Measurements from ENCODE around the gene MARCHF10. TPM values are rescaled to one million over a fixed set of nuclear protein-coding genes. Genes with fewer than 3 reads are reported as not detected.

The MARCHF10 gene
- total and polyA plus RNA-seq, 9 of the 15 experiments (the other 6 are each of a cell fraction or from before 2014, with no cell fraction given) = not detected

DNA sequence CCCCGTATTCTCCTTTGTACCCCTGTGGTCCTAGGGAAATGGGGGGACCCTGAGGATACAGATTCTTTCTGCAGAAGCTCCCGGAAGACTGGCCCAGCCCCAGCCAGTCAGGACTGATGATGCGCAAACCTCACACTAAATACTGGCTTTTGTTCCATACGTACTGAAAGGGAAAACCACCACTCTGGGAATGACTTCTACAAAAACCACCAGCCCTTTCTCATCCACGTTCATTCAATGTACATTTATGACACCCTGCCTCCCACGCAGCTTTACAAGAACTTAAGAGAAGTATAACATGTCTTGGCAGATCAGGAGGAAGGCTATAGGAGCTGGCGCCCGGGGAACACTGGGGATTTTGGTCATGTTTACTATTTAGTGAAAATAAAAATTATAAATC, 70.6 kb downstream of the MARCHF10 start:
- ChIA-PET POLR2A (no interaction called here), CTCF (ENCODE audit: low intra/inter-chr PET ratio) (no interaction called here)
- H3K36me3 ChIP-seq (ENCODE audit: control insufficient read depth, insufficient read depth, low read length) = no peaks in the 10 kb centered on the region
- FAIRE-seq (no peak), ATAC-seq (no peak), DNase-seq (ENCODE audit: extremely low read depth in 1 of 4, low spot score in 3 of 4) (no peak)
- WGBS (ENCODE audit: insufficient coverage, low coverage, missing lambda C conversion rate) = 13% methylated on average over 8 of the region's 8 CpGs
- no peak overlapping the region for H2AFZ ChIP-seq (ENCODE audit: low read depth, low read length)
- no peaks in the 10 kb centered on the region for H3K9me1 ChIP-seq (ENCODE audit: control insufficient read depth, insufficient read depth, low read length)
- no peak overlapping the region for H3K27ac ChIP-seq (ENCODE audit: extremely low read depth, low read depth, low read length)
- peaks cover 22 to 30% of the 10 kb centered on the region in 2 experiments for H3K27me3 ChIP-seq (ENCODE audit: control insufficient read depth in 2 of 2, insufficient read depth in 2 of 2, low read length in 2 of 2)
- H4K20me1 ChIP-seq (replicated peaks; ENCODE audit: control insufficient read depth, insufficient read depth, low read length) = no peaks in the 10 kb centered on the region
- H3K4me2 ChIP-seq (ENCODE audit: insufficient read depth, low read length) = no peak overlapping the region
- H3K9me3 ChIP-seq (replicated peaks; ENCODE audit: control insufficient read depth, insufficient read depth, low read depth, low read length) = no peaks in the 10 kb centered on the region
- in situ Hi-C loops (cut with MboI) (no loop called here), intact Hi-C loops (cut with micrococcal nuclease) (no loop called here)
- H3K4me1 ChIP-seq (replicated peaks in 1 of 2; ENCODE audit: control insufficient read depth in 2 of 2, insufficient read depth in 2 of 2, low read length in 2 of 2) = no peaks in the 10 kb centered on the region
- BruUV-seq (replicated peaks) = no TSS peak
- H3K9ac ChIP-seq (ENCODE audit: insufficient read depth in 1 of 2, low read depth in 2 of 2, low read length in 2 of 2) = no peak overlapping the region
- H3K79me2 ChIP-seq (ENCODE audit: control insufficient read depth, insufficient read depth, low read length) = no peaks in the 10 kb centered on the region
- H3K4me3 ChIP-seq = no peak overlapping the region
- no peak for TF ChIP-seq FOS (IDR thresholded peaks at IDR 0.05; ENCODE audit: extremely low read depth, insufficient read length)
- no peak for TF ChIP-seq FOXP1 (CRISPR knock-in tag; IDR thresholded peaks at IDR 0.05)
- TF ChIP-seq, protein P1, sequence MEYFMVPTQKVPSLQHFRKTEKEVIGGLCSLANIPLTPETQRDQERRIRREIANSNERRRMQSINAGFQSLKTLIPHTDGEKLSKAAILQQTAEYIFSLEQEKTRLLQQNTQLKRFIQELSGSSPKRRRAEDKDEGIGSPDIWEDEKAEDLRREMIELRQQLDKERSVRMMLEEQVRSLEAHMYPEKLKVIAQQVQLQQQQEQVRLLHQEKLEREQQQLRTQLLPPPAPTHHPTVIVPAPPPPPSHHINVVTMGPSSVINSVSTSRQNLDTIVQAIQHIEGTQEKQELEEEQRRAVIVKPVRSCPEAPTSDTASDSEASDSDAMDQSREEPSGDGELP (CRISPR knock-in tag; IDR thresholded peaks at IDR 0.05; ENCODE audit: borderline replicate concordance) = no peak
- no peak for TF ChIP-seq TRIM28 (IDR thresholded peaks at IDR 0.05)
- no peak for TF ChIP-seq ARID2 (IDR thresholded peaks at IDR 0.05)
- TF ChIP-seq MYBL2 (IDR thresholded peaks at IDR 0.05; ENCODE audit: low read depth) = no peak
- TF ChIP-seq MYBL2 (CRISPR knock-in tag; IDR thresholded peaks at IDR 0.05; ENCODE audit: borderline replicate concordance) = no peak
- no peak for TF ChIP-seq MBD2 (IDR thresholded peaks at IDR 0.05; ENCODE audit: borderline replicate concordance, low read depth)
- no peak for TF ChIP-seq CREB1 (IDR thresholded peaks at IDR 0.05)
- no peak for TF ChIP-seq CREB1 (CRISPR knock-in tag; IDR thresholded peaks at IDR 0.05)
- TF ChIP-seq, protein P2, sequence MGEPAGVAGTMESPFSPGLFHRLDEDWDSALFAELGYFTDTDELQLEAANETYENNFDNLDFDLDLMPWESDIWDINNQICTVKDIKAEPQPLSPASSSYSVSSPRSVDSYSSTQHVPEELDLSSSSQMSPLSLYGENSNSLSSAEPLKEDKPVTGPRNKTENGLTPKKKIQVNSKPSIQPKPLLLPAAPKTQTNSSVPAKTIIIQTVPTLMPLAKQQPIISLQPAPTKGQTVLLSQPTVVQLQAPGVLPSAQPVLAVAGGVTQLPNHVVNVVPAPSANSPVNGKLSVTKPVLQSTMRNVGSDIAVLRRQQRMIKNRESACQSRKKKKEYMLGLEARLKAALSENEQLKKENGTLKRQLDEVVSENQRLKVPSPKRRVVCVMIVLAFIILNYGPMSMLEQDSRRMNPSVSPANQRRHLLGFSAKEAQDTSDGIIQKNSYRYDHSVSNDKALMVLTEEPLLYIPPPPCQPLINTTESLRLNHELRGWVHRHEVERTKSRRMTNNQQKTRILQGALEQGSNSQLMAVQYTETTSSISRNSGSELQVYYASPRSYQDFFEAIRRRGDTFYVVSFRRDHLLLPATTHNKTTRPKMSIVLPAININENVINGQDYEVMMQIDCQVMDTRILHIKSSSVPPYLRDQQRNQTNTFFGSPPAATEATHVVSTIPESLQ (CRISPR knock-in tag; IDR thresholded peaks at IDR 0.05) = no peak
- TF ChIP-seq KAT7 (CRISPR knock-in tag; IDR thresholded peaks at IDR 0.05; ENCODE audit: borderline replicate concordance) = no peak
- no peak for TF ChIP-seq SAP30 (IDR thresholded peaks at IDR 0.05; ENCODE audit: borderline replicate concordance, insufficient read depth, low read depth, low read length, poor library complexity, severe bottlenecking)
- no peak for TF ChIP-seq SRF (CRISPR knock-in tag; IDR thresholded peaks at IDR 0.05)
- no peak for TF ChIP-seq JUN (IDR thresholded peaks at IDR 0.05; ENCODE audit: borderline replicate concordance, low read depth, low read length)
- TF ChIP-seq JUN (CRISPR knock-in tag; IDR thresholded peaks at IDR 0.05; ENCODE audit: borderline replicate concordance) = no peak
- TF ChIP-seq, protein P3, sequence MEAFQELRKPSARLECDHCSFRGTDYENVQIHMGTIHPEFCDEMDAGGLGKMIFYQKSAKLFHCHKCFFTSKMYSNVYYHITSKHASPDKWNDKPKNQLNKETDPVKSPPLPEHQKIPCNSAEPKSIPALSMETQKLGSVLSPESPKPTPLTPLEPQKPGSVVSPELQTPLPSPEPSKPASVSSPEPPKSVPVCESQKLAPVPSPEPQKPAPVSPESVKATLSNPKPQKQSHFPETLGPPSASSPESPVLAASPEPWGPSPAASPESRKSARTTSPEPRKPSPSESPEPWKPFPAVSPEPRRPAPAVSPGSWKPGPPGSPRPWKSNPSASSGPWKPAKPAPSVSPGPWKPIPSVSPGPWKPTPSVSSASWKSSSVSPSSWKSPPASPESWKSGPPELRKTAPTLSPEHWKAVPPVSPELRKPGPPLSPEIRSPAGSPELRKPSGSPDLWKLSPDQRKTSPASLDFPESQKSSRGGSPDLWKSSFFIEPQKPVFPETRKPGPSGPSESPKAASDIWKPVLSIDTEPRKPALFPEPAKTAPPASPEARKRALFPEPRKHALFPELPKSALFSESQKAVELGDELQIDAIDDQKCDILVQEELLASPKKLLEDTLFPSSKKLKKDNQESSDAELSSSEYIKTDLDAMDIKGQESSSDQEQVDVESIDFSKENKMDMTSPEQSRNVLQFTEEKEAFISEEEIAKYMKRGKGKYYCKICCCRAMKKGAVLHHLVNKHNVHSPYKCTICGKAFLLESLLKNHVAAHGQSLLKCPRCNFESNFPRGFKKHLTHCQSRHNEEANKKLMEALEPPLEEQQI (IDR thresholded peaks at IDR 0.05) = no peak
- no peak for TF ChIP-seq ZNF124 (CRISPR knock-in tag; IDR thresholded peaks at IDR 0.05)
- no peak for TF ChIP-seq ZNF551 (CRISPR knock-in tag; IDR thresholded peaks at IDR 0.05)
- no peak for TF ChIP-seq LEF1 (IDR thresholded peaks at IDR 0.05)
- TF ChIP-seq HDAC6 (IDR thresholded peaks at IDR 0.05; ENCODE audit: low read depth, low read length) = no peak

All from K562 (cell line).